Cardiac fibroblast (primary cell): ENCODE measurements around the gene CDH16.
"Not testable (repeated sequence)": the region's sequence is repeated elsewhere in the genome, so short reads cannot be mapped to it uniquely, and the experiment has no call there.

Experiments used
- DNase-seq, 2 donors: peaks; one replicate each; pipeline versions ENCODE4 v3.0.0 to v3.0.0-alpha.2; 2010; ENCODE audit warnings: low read depth in 2 of 2
- H3K4me3 ChIP-seq, 2 donors: replicated peaks in 1 of 2; 1 replicate in 1 of 2; 2 replicates in 1 of 2; pipeline ENCODE4 v1.5.1; 2011; ENCODE audit warnings: low read depth in 2 of 2, low read length in 2 of 2, mild to moderate bottlenecking in 2 of 2, moderate library complexity in 1 of 2
- CTCF ChIP-seq: IDR thresholded peaks from one replicate; pipeline ENCODE4 v1.5.1; 2011; ENCODE audit warnings: low read depth, mild to moderate bottlenecking, low read length, inconsistent platforms

CDH16 gene

GRCh38 chr16:66945939-66946338, 27.3 kb upstream of the CDH16 start:
- TF ChIP-seq CTCF = no peak
- DNase-seq = no peak

DNA sequence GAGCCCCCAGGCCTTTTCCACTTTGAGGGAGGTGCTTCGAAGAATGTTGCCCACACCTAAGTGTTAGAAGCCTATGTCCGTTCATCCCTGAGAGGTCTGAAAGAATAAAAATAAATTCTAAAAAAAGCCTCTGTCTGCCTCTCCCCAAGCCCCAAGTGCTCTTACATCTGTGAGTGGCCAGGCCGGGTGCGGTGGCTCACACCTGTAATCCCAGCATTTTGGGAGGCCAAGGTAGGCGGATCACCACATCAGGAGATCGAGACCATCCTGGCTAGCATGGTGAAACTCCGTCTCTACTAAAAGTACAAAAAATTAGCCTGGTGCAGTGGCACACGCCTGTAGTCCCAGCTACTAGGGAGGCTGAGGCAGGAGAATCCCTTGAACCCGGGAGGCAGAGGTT, 26.3 kb upstream of the CDH16 start:
- H3K4me3 ChIP-seq, DNase-seq: not testable (repeated sequence)

More at GRCh38 chr16:66945939-66946338, 27.3 kb upstream of the CDH16 start:
- no peak overlapping the region for H3K4me3 ChIP-seq

DNA sequence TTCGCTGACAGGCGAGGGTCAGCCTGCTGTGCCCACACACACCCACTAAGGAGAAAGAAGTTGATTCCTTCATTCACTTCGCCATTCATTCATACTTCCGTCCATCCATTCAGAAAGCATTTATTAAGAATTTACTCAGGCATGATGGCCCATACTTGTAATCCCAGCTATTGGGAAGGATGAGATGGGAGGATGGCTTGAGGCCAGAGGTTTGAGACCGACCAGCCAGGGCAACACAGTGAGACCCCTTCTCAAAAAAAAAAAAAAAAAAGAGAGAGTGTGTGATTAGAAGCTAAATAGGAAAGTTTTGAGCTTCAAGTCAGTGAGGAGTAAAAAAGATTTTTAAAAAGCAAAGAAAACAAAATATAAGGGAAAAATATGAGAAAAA, 25.4 kb upstream of the CDH16 start:
- no peak for TF ChIP-seq CTCF
- no peak for DNase-seq
- no peak overlapping the region for H3K4me3 ChIP-seq

DNA sequence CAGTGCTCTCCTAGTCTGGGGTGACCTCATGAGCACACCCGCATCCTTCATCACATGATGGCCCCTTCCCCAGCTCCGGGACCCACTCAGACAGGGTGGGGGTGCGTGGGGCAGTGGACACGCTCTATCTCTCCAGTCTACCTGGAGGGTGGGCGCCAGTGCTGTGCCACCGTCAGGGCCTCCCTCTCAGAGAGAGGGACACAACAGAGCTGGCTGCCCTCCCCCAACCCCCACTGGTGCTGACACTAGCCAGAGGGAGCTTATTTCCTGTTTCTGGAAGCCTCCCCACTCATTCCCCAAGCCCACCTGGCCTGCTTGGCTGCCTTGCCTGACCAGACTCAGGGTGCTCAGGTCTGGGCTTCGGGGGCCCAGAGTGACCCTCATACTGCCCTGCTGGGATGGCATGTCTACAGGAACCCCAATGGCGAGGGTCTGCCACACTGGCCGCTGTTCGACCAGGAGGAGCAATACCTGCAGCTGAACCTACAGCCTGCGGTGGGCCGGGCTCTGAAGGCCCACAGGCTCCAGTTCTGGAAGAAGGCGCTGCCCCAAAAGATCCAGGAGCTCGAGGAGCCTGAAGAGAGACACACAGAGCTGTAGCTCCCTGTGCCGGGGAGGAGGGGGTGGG, 24.9 kb upstream of the CDH16 start:
- no peak for TF ChIP-seq CTCF
- DNase-seq = no peak
- H3K4me3 ChIP-seq = no peak overlapping the region

GRCh38 chr16:66942981-66943380, 24.3 kb upstream of the CDH16 start:
- DNase-seq = no peak
- no peak overlapping the region for H3K4me3 ChIP-seq
- no peak for TF ChIP-seq CTCF

DNA sequence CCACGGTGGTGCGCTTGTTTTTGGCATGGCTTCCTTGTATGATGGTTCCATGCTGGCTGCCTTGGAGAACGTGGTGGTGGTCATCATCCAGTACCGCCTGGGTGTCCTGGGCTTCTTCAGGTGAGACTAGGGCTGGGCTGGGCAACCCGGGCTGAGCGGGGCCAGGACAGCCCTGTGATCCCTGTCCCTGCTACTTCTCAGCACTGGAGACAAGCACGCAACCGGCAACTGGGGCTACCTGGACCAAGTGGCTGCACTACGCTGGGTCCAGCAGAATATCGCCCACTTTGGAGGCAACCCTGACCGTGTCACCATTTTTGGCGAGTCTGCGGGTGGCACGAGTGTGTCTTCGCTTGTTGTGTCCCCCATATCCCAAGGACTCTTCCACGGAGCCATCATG, 21.6 kb upstream of the CDH16 start:
- TF ChIP-seq CTCF = no peak
- no peak overlapping the region for H3K4me3 ChIP-seq
- no peak for DNase-seq

GRCh38 chr16:66939366-66939765, 20.7 kb upstream of the CDH16 start:
- no peak overlapping the region for H3K4me3 ChIP-seq
- TF ChIP-seq CTCF = no peak
- DNase-seq = no peak
